Stimulated activated CD8-positive, alpha-beta memory T cell treated with anti-CD3 and anti-CD28 coated beads, Interleukin-7, amount 100 ng/mL, for 48 hours (primary cell): ENCODE data around the gene FAM25A.
"Not testable (repeated sequence)": the region's sequence is repeated elsewhere in the genome, so short reads cannot be mapped to it uniquely, and the experiment has no call there.

Source experiments
- DNase-seq, 2 donors: peaks; one replicate each; pipeline ENCODE4 v3.0.0-alpha.2; 2020; ENCODE audit warnings: low read depth in 1 of 2; ENCODE audit errors: extremely low read depth in 1 of 2

FAM25A gene

DNA sequence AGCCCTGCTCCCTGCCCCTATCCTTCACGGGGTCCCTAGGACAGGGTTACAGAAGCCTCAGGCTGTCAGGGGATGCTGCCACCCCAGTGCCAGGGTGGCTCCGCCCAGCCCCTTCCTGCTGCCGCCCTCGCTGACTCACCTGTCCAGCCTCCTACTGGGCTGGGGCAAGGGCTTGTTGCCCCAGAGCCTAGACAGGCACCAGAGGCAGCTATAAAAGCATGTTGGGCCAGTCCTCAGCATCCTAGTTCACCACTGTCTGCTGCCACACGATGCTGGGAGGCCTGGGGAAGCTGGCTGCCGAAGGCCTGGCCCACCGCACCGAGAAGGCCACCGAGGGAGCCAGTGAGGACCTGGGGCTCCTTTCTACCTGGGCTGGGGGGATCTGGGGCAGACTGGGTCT, at the start of gene FAM25A:
FAM25A (plus strand) TSS at position 239 of the 400 bp plus-strand sequence; CDS start at position 270, 31 bp downstream.
- not testable (repeated sequence) for DNase-seq

DNA sequence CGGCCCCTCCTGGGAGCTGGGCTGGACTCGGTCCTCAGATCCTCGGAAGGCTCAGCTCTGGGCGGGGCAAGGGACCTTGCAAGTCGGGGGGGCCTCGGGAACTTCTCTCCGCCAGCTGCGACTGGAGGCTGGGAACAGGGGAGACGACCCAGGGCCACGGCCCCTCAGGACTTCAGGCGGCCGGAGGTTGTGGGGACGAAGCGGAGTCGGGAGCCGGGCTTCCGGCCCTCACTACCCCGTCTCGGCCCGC, 49.2 kb upstream of the FAM25A start:
- no peak for DNase-seq

DNA sequence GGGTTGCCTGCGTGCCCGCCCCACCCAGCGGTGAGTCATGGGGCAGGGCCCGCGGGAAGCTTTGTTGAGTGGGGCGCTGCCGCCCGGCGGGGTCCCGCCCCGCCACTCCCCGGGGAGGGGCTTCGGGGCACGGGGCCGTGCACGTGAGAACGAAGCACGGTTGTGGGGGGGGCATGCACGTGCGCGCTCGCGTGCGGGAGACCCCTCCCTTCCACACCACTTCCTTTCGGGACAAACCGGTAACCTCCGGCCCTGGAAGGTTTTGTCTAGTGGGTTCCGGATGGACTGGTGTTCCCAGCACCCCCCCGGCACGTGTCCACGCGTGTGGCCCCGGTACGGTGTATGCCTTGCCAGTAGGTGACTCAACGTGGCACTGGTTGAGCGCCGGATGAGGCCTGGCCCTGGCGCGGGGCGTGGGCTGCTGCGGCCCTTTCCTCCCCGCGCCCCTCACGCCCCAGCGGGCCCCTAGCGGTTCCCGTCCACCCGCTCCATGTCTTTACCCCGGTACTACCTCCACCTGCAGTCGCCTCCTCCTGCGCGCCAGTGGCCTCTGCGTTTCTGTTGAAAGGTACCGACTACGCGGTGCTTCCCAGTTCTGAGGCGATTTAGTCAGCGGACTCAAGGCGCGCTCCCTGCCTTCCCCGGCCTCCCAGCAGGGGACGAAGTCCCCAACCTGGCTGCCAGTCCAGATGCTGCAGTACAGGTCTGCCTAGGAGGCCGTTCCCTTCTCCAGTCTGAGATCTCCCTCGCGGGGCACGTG, 48.7 kb upstream of the FAM25A start:
- peak; percentile 67 to 74 for DNase-seq

DNA sequence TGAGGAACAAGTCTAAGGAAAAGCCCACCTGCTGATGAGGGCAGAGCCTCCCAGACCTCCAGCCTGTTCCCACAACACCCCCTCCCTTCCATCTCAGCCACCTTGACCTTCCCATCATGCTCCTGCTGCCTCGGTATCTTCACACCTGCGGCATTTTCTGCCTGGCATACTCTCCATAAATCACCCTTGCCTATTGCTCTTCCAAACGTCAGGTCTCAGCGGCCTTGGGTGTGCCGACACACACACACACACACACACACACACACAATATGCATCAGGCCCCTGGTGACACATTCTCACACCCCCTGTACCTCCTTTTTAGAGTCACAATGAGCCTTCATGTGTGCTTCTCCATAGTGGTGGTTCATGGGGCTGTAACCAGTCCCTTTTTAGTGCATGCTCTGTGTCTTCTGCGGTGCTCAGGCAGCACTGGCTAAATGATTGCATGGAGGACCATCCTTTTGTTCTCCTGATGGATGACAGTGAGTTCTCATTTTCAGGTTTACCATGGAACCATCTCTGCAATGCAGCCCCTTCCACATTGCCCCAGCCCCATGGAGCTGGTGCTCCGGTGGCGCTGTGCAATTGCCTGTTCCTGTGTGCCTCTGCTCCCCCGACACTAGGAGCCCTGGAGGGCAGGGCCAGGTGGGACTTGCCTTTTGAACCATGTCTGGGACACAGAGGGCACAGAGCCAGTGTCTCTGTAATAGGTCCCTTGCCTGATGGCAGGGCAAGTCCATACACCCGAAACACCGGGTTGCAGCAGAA, 47.3 kb upstream of the FAM25A start:
- no peak for DNase-seq

DNA sequence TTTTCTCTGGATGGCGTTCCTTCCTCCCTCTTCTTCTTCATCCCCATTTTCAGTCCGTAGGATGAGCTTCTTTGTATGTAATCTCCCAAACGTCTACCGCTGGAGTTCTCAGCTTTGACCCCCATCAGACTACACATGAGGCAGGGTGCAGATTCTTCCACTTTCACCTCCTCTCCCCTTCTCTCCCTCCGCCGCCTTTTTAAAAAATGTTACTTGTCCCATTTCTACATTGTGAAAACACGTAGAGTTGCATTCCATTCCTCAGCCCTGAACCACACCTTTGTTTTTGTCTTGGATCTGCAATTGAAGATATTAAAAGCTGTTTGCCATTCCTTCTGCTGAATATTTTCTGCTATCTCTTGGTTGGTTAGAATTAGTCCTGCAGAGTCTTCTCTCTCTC, 45.6 kb upstream of the FAM25A start:
- no peak for DNase-seq

DNA sequence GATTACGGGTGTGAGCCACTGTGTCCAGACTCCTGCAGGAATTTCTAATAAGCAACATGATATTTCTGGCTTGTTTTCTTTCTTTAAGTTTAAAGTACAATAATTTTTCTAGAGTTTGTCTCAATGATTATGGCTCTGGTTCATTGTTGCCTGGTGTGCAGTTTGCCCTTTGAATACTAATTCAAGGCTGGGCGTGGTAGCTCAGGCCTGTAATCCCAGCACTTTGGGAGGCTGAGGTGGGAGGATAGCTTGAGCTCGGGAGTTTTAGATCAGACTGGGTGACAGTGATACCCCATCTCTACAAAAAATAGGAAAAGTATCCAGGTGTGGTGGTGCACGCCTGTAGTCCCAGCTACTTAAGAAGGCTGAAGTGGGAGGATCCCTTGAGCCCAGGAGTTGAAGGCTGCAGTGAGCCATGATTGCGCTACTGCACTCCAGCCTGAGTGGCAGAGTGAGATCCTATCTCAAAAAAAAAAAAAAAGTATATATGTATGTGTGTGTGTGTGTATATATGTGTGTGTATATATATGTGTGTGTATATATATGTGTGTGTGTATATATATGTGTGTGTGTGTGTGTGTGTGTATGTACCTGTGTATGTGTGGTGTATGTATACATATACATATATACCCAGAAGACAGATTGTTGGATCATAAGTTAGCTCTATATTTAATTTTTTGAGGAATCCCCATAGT, 43.6 kb upstream of the FAM25A start:
- DNase-seq: no peak

DNA sequence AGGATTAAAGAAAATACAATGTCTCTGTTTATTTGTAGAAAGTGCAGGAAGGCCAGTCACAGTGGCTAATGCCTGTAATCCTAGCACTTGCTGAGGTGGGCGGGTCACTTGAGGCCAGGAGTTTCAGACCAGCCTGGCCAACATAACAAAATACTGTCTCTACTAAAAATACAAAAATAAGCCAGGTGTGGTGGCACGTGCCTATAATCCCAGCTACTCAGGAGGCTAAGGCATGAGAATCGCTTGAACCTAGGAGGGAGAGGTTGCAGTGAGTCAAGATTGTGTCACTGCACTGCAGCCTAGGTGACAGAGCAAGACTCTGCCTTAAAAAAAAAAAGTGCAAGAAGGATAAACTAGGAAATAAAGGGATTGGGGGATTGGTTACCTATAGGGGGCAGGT, 41.6 kb upstream of the FAM25A start:
- DNase-seq: not testable (repeated sequence)

DNA sequence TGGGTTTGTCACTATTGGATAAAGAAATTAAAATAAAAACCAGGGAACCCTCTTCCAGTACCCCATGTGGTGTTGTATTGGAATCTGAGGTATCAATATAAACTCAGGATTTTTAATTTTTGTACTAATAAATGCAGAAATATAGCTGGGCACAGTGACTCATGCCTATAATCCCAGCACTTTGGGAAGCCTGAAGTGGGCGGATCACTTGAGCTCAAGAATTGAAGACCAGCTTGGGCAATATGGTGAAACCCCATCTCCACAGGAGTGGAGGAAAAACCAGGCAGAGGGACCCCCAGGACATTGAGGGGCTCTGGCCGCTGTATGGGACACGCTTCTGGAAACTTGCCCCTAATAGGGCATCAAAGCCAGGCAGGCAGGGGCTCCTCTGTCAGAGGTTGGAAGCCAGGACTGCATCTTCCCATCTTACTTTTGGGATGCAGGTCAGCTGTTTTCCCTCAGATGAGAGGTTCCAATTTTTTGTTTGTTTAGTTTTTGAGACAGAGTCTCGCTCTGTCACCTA, 40.7 kb upstream of the FAM25A start:
- no peak for DNase-seq

DNA sequence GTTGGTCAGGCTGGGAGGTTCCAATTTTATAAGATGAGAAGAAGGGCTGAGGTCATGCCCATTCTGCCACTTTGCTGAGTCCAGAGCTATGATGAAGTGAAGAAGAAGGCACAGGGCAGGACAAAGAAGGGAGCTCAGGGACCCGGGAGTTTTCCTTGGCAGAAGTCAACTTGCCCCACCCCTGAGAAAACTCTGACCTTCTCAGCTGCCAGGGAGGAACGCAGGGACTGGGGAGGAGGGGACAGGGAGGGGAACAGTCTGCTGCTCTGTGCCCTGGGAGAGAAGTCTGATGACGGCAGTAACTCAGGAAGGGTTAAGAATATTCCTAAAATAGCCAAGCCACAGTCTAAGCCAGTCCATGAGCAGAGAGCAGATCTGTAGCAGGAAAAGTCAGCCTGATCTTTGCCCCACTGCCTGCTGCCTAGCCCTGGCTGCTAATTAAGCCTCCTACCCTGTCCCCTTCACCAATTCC, 40.1 kb upstream of the FAM25A start:
- DNase-seq: no peak

DNA sequence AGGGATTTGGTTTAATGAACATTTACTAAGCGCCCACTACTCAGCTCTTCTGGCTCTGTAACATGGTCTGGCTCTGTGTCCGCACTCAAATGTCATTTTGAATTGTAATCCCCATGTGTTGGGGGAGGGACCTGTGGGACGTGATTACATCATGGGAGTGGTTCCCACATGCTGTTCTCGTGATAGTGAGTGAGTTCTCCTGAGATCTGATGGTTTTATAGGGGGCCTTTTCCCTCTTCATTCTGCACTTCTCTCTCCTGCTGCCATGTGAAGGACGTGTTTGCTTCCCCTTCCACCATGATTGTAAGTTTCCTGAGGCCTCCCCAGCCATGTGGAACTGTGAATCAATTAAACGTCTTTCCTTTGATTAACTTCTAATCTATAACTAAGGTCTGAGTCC, 39.1 kb upstream of the FAM25A start:
- DNase-seq: not testable (repeated sequence)

DNA sequence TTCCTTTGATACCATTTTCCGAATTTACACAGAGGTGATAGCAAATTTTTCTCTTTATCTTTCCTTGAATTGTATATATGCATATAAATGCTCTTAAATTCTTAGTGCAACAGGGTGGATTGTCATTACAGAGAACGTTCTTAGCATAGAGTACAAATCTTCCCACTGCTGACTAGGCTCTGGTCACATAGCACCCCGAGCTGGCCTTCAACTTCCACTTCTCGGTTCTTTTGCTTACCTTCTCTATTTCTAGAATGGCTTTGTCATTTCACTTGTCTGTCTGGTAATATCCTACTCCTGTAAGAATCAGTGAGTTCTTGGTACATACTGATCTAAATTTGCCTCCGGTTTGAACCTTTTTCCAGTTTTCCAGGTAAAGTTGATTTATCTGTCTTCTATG, 38.4 kb upstream of the FAM25A start:
- DNase-seq: no peak

DNA sequence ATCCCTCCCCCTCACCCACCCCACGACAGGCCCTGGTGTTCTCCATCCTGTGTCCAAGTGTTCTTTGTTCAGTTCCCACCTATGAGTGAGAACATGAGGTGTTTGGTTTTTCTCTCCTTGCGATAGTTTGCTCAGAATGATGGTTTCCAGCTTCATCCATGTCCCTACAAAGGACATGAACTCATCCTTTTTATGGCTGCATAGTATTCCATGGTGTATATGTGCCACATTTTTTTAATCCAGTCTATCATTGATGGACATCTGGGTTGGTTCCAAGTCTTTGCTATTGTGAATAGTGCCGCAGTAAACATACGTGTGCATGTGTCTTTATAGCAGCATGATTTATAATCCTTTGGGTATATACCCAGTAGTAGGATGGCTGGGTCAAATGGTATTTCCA, 35.6 kb upstream of the FAM25A start:
- not testable (repeated sequence) for DNase-seq

DNA sequence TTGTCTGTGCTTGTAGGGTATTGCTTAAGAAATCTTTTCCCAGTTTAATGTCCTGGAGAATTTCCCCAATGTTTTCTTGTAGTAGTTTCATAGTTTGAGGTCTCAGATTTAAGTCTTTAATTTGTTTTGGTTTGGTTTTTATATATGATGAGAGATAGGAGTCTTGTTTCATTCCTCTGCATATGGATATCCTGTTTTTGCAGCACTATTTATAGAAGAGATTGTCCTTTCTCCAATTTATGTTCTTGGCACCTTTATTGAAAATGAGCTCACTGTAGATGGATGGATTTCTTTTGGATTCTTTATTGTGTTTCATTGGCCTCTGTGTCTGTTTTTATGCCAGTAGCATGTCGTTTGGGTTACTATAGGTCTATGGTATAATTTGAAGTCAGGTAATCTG, 31.6 kb upstream of the FAM25A start:
- no peak for DNase-seq

DNA sequence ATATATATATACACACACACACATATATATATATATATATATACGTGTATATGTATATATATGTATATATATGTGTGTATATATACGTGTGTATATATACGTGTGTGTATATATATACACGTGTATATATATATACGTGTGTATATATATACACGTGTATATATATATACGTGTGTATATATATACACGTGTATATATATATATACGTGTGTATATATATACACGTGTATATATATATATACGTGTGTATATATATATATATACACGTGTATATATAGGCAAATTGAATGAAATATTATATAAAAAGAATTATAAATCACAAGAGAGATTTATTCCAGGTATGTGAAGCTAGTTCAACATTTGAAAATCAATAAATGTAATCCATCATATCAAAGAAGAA, 28.7 kb upstream of the FAM25A start:
- DNase-seq: not testable (repeated sequence)

DNA sequence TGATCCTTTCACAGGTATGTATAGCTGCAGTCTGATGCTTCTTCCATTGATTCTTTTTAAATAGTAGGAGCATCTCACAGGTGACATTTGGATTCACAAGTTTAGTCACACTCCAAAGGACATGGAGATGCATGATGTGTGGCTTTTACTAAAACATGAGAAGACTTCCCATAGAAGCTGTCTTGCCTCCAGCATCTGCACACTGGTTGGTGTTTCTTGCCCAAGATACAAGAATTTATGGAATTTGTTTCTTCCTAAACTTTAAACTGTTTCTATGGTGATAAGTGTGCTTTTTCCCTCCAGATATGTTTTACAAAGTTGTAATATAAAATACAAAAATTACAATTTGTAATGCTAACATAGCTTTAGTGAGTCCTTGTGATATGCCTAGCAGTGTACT, 27.6 kb upstream of the FAM25A start:
- no peak for DNase-seq

DNA sequence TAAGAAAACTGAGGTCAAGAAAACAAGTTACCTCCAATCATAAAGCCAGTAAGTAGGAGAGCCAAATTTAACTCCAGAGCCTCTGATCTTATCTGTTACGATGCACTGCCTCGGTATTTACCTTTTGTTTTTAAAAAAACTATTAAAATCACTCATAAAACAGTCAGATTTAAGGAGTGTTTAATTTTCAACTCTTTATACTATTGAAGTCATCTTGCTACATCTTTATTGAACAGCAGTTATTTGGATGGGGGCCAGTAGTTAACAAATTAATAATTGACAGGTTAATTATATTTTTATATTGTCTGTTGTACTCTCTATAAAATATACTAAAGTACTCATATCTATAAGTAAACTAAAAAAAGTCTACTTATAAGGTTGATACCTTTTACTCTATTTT, 27.2 kb upstream of the FAM25A start:
- no peak for DNase-seq

DNA sequence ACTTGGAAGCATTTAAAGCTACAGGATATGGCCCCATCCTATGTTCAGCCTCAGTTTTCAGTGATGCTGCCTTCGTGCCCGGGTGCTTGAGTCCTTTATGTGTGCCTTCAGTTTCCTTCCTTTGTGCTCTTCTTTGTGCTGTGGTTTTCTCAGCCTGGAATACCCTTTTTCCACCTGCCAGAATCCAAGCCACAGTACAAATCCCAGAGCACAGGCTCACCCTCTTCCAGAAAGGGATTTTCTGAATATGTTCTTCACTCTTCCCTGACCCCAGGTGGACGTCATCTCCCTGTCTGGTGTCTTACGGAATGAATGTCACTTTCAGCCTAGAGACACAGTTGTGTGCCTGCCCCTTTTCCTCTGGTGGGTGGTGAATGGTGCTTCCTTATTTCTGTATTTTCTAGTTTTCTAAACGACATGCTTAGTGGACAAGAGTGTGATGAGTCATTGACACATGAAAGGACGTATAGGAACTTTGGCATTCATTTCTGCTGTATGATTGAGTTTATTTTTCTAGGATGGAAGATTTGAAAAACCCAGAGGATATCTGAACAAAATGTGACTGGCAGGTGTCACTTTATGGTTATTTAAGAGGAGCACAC, 20.2 kb upstream of the FAM25A start:
- DNase-seq: not testable (repeated sequence)

DNA sequence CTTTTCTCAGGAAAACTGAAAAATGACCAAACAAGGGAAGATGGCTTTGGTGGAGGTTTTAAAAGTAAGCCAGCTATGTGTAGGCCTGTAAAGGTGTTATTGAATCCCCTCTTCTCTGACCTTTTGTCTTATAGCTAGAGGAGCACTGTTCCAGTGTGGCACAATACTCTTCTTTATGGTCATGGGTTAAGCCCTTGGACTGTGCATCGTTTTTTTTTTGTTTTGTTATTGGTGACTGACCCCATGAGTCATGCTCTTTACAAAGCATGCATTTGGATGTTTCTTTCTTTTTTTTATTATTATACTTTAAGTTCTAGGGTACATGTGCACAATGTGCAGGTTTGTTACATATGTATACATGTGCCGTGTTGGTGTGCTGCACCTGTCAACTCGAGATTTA, 19.6 kb upstream of the FAM25A start:
- no peak for DNase-seq

DNA sequence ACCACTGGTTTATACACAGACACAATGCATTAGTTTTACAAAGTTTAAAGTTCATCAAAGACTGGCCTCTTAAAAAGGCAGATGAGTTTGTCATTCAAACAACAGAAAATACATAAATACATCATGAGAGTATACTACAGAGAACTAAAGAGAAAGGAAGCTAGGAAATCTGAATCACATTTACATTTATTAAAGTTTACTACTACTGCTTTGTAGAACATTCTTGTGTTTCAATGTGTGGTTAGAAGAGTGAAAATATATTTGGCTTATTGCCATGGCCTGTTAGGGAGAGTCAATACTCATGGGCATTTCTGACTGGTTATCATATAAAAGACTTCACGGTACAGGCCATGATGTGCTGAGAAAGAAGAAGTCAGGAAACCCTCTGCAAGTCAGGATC, 13.0 kb upstream of the FAM25A start:
- not testable (repeated sequence) for DNase-seq

DNA sequence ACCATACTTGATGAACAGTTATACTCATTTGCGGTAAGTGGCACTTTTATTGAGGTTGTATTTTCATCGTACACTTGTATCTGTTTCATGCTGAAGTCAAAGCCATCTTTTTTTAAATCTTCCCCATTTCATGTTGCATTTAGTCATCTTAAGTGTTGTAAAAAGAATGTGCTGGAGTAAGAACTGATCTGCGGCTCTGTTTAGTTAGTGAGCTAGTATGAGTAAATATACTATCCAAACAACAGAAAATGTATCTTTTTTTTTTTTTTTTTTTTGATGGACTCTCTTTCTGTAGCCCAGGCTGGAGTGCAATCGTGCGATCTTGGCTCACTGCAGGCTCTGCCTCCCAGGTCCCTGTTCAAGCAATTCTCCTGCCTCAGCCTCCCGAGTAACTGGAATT, 12.4 kb upstream of the FAM25A start:
- not testable (repeated sequence) for DNase-seq

DNA sequence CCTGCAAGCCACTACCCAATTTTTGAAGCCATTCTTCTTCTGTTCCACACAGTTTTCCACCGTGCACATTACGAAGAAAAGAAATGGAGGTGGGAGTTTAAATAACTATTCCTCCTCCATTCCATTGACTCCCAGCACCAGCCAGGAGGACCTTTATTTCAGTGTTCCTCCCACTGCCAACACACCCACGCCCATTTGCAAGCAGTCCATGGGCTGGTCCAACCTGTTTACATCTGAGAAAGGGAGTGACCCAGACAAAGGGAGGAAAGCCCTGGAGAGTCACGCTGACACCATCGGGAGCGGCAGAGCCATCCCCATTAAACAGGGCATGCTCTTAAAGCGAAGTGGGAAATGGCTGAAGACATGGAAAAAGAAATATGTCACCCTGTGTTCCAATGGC, 11.8 kb upstream of the FAM25A start:
- DNase-seq: not testable (repeated sequence)
